ENCODE data around the gene SLC4A5.

DNA sequence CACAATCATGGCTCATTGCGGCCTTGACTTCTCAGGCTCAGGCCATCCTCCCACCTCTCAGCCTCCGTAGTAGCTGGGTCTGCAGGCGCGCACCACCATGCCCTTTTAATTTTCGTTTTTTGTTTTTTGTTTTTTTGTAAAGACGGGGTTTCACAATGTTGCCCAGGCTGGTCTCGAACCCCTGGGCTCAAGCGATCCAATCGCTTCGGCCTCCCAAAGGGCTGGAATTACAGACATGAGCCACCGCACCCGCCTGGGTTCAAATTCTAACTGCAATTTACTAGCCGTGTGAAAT, 49.2 kb upstream of the SLC4A5 start:
- TF ChIP-seq CTCF (IDR thresholded peaks at IDR 0.05) (no peak), ZFX (IDR thresholded peaks at IDR 0.05; ENCODE audit: borderline replicate concordance) (no peak)

Data from 22Rv1 (cell line).